GM12892 (cell line): ENCODE measurements around the gene BLZF1.

ENCODE experiments used
- POLR2A ChIP-seq: IDR thresholded peaks from 2 replicates; pipeline ENCODE4 v1.6.1; 2011; ENCODE audit warnings: low read depth, low read length, control low read depth
- POLR2AphosphoS5 ChIP-seq: IDR thresholded peaks from 2 replicates; pipeline ENCODE4 v1.6.1; 2011; ENCODE audit warnings: low read depth, low read length, control low read depth
- TAF1 ChIP-seq: IDR thresholded peaks from 2 replicates; pipeline ENCODE4 v1.6.1; 2011; ENCODE audit warnings: low read depth, mild to moderate bottlenecking, control low read depth, low read length, borderline replicate concordance

- TF ChIP-seq POLR2A = no peak
- TF ChIP-seq POLR2AphosphoS5 = no peak
- no peak for TF ChIP-seq TAF1
Measured at GRCh38 chr1:169367096-169367685, 804 bp upstream of the BLZF1 start.
